Mesenchymal stem cell (in vitro differentiated cells and primary cell): ENCODE data around the gene ZSWIM5.
"Not testable (repeated sequence)": the region's sequence is repeated elsewhere in the genome, so short reads cannot be mapped to it uniquely, and the experiment has no call there.

Source experiments
- DNase-seq: peaks from one replicate; pipeline ENCODE4 v3.0.0-alpha.2; 2013
- H2AFZ ChIP-seq: one replicate; pipeline ENCODE4 v1.6.1; 2013; ENCODE audit warnings: low read depth, mild to moderate bottlenecking, control low read depth, inconsistent platforms, low read length, moderate library complexity
- H2AK5ac ChIP-seq: 2 replicates; pipeline ENCODE4 v1.6.1; 2013; ENCODE audit warnings: low read length, moderate library complexity, mild to moderate bottlenecking, inconsistent platforms; ENCODE audit not compliant: severe bottlenecking
- H2BK120ac ChIP-seq: one replicate; pipeline ENCODE4 v1.6.1; 2013; ENCODE audit warnings: low read depth, mild to moderate bottlenecking, inconsistent platforms, low read length, moderate library complexity
- H2BK12ac ChIP-seq, 2 experiments: one replicate each; pipeline ENCODE4 v1.6.1; 2013; ENCODE audit warnings: inconsistent platforms in 2 of 2, low read length in 2 of 2, mild to moderate bottlenecking in 2 of 2, moderate library complexity in 2 of 2, control low read depth in 1 of 2
- H2BK15ac ChIP-seq: one replicate; pipeline ENCODE4 v1.6.1; 2013; ENCODE audit warnings: mild to moderate bottlenecking, low read depth, inconsistent platforms; ENCODE audit not compliant: poor library complexity, severe bottlenecking
- H2BK5ac ChIP-seq: 2 replicates; pipeline ENCODE4 v1.6.1; 2013; ENCODE audit warnings: low read depth, mild to moderate bottlenecking, low read length, control low read depth, inconsistent platforms; ENCODE audit not compliant: poor library complexity, severe bottlenecking
- H3K14ac ChIP-seq, 2 experiments: one replicate each; pipeline ENCODE4 v1.6.1; 2013; ENCODE audit warnings: inconsistent platforms in 2 of 2, low read length in 2 of 2, control low read depth in 1 of 2, mild to moderate bottlenecking in 1 of 2, moderate library complexity in 1 of 2
- H3K18ac ChIP-seq, 2 experiments: one replicate each; pipeline ENCODE4 v1.6.1; 2013; ENCODE audit warnings: inconsistent platforms in 2 of 2, low read length in 2 of 2, control low read depth in 1 of 2, low read depth in 1 of 2, mild to moderate bottlenecking in 1 of 2
- H3K23ac ChIP-seq, 2 experiments: one replicate each; pipeline ENCODE4 v1.6.1; 2013; ENCODE audit warnings: inconsistent platforms in 2 of 2, low read length in 2 of 2, mild to moderate bottlenecking in 2 of 2, moderate library complexity in 2 of 2, control low read depth in 1 of 2
- H3K27ac ChIP-seq: 2 replicates; pipeline ENCODE4 v1.5.1; 2013; ENCODE audit warnings: mild to moderate bottlenecking, moderate library complexity, low read length, control low read depth, inconsistent platforms; ENCODE audit not compliant: poor library complexity, severe bottlenecking
- H3K27me3 ChIP-seq, 2 experiments: 2 replicates each; pipeline versions ENCODE4 v1.6.1 to v1.7.0; 2013; ENCODE audit warnings: low read length in 2 of 2, mild to moderate bottlenecking in 2 of 2, moderate library complexity in 2 of 2, control low read depth in 1 of 2, inconsistent platforms in 1 of 2; ENCODE audit not compliant: control insufficient read depth in 1 of 2, insufficient read depth in 1 of 2
- H3K36me3 ChIP-seq, 2 experiments: 2 replicates each; pipeline versions ENCODE4 v1.6.1 to v1.7.0; 2013; ENCODE audit warnings: low read length in 2 of 2, control low read depth in 1 of 2, inconsistent platforms in 1 of 2, low read depth in 1 of 2, mild to moderate bottlenecking in 1 of 2; ENCODE audit not compliant: insufficient read depth in 2 of 2, control insufficient read depth in 1 of 2
- H3K4ac ChIP-seq, 2 experiments: one replicate each; pipeline ENCODE4 v1.6.1; 2013; ENCODE audit warnings: inconsistent platforms in 2 of 2, low read length in 2 of 2, mild to moderate bottlenecking in 2 of 2, moderate library complexity in 2 of 2, control low read depth in 1 of 2, low read depth in 1 of 2
- H3K4me1 ChIP-seq: 2 replicates; pipeline ENCODE4 v1.6.1; 2013; ENCODE audit warnings: low read depth, low read length, control low read depth; ENCODE audit not compliant: control insufficient read depth, insufficient read depth
- H3K4me2 ChIP-seq: 2 replicates; pipeline ENCODE4 v1.6.1; 2013; ENCODE audit warnings: low read length, mild to moderate bottlenecking, inconsistent platforms; ENCODE audit not compliant: poor library complexity, severe bottlenecking
- H3K4me3 ChIP-seq, 2 experiments: 2 replicates each; pipeline versions ENCODE4 v1.5.1 to v1.7.0; 2013; ENCODE audit warnings: low read length in 2 of 2, mild to moderate bottlenecking in 2 of 2, control low read depth in 1 of 2, low read depth in 1 of 2; ENCODE audit not compliant: insufficient read depth in 1 of 2
- H3K79me1 ChIP-seq: replicated peaks from 2 replicates; pipeline ENCODE4 v1.6.1; 2013; ENCODE audit warnings: mild to moderate bottlenecking, control low read depth, low read length, inconsistent platforms; ENCODE audit not compliant: poor library complexity, severe bottlenecking
- H3K9ac ChIP-seq: 2 replicates; pipeline ENCODE4 v1.7.0; 2013; ENCODE audit warnings: mild to moderate bottlenecking, low read length, moderate library complexity
- H3K9me3 ChIP-seq: 2 replicates; pipeline ENCODE4 v1.7.0; 2013; ENCODE audit warnings: mild to moderate bottlenecking, low read length; ENCODE audit not compliant: control insufficient read depth
- H4K8ac ChIP-seq: one replicate; pipeline ENCODE4 v1.6.1; 2013; ENCODE audit warnings: inconsistent platforms, mild to moderate bottlenecking, low read length, moderate library complexity
- H4K91ac ChIP-seq: one replicate; pipeline ENCODE4 v1.6.1; 2013; ENCODE audit warnings: mild to moderate bottlenecking, low read length, inconsistent platforms
- WGBS: methylation state at CpG from one replicate; pipeline ENCODE4 v1.1.7; 2013; ENCODE audit warnings: mixed read lengths; 5-methylcytosine and 5-hydroxymethylcytosine counted together

ZSWIM5 gene

GRCh38 chr1:45101947-45102346 is 104.5 kb downstream of the ZSWIM5 start:
- Histone ChIP-seq H3K27me3 (no peaks in the 10 kb centered on the region), H3K9ac (no peak overlapping the region)

GRCh38 chr1:45101528-45101927 is 104.9 kb downstream of the ZSWIM5 start:
- not testable (repeated sequence) for DNase-seq, H3K23ac ChIP-seq, H2AK5ac ChIP-seq, H4K91ac ChIP-seq, H2BK5ac ChIP-seq, H3K4me3 ChIP-seq, H2BK120ac ChIP-seq, H4K8ac ChIP-seq, H3K9ac ChIP-seq, H3K14ac ChIP-seq, H3K79me1 ChIP-seq, H3K36me3 ChIP-seq, H3K9me3 ChIP-seq, H3K18ac ChIP-seq, H3K27ac ChIP-seq, H3K4ac ChIP-seq, H2BK15ac ChIP-seq, H3K4me2 ChIP-seq, H3K4me1 ChIP-seq, H2BK12ac ChIP-seq, H2AFZ ChIP-seq, H3K27me3 ChIP-seq
- WGBS = 74% methylated on average over 4 of the region's 5 CpGs

More at GRCh38 chr1:45101947-45102346, 104.5 kb downstream of the ZSWIM5 start:
- Histone ChIP-seq H3K18ac (no peak overlapping the region), H3K9me3 (no peaks in the 10 kb centered on the region), H2AK5ac (no peak overlapping the region), H2BK120ac (no peak overlapping the region), H3K14ac (no peak overlapping the region), H2BK15ac (no peak overlapping the region), H3K4me2 (no peak overlapping the region), H4K91ac (no peak overlapping the region), H2BK12ac (no peak overlapping the region), H2BK5ac (no peak overlapping the region), H2AFZ (no peak overlapping the region), H3K4me1 (no peaks in the 10 kb centered on the region), H3K4me3 (no peak overlapping the region), H3K36me3 (no peaks in the 10 kb centered on the region), H3K27ac (no peak overlapping the region), H3K23ac (no peak overlapping the region), H4K8ac (no peak overlapping the region), H3K79me1 (no peaks in the 10 kb centered on the region), H3K4ac (no peak overlapping the region)
- DNase-seq = no peak

- no peak for DNase-seq
- no peak overlapping the region for H4K91ac ChIP-seq
- no peaks in the 10 kb centered on the region for H3K4me1 ChIP-seq
- H3K27ac ChIP-seq = no peak overlapping the region
- no peak overlapping the region for H2BK120ac ChIP-seq
- WGBS = 58% methylated on average over 1 of the region's 1 CpG
- no peak overlapping the region for H2BK5ac ChIP-seq
- no peak overlapping the region for H3K4me2 ChIP-seq
- H3K4me3 ChIP-seq = no peak overlapping the region
- H3K23ac ChIP-seq = no peak overlapping the region
- no peak overlapping the region for H3K9ac ChIP-seq
- no peak overlapping the region for H2BK12ac ChIP-seq
- no peak overlapping the region for H3K18ac ChIP-seq
- H3K4ac ChIP-seq = no peak overlapping the region
- no peaks in the 10 kb centered on the region for H3K79me1 ChIP-seq
- H2AK5ac ChIP-seq = no peak overlapping the region
- H2BK15ac ChIP-seq = no peak overlapping the region
- H3K36me3 ChIP-seq = no peaks in the 10 kb centered on the region
- H3K14ac ChIP-seq = no peak overlapping the region
- no peak overlapping the region for H4K8ac ChIP-seq
- H3K9me3 ChIP-seq = no peaks in the 10 kb centered on the region
- H2AFZ ChIP-seq = no peak overlapping the region
- H3K27me3 ChIP-seq = no peaks in the 10 kb centered on the region
Observed at GRCh38 chr1:45097944-45098343, 108.5 kb downstream of the ZSWIM5 start.

- 74% methylated on average over 2 of the region's 2 CpGs for WGBS
- H3K79me1 ChIP-seq = no peaks in the 10 kb centered on the region
- DNase-seq = no peak
Observed at GRCh38 chr1:45097079-45097478, 109.3 kb downstream of the ZSWIM5 start.

More at GRCh38 chr1:45097079-45097478, 109.3 kb downstream of the ZSWIM5 start:
- no peak overlapping the region for H3K27ac ChIP-seq
- H3K23ac ChIP-seq = no peak overlapping the region
- no peak overlapping the region for H2BK12ac ChIP-seq
- H3K14ac ChIP-seq = no peak overlapping the region
- H3K4me1 ChIP-seq = no peaks in the 10 kb centered on the region
- no peak overlapping the region for H2BK120ac ChIP-seq
- H3K36me3 ChIP-seq = no peaks in the 10 kb centered on the region
- no peaks in the 10 kb centered on the region for H3K9me3 ChIP-seq
- no peak overlapping the region for H4K91ac ChIP-seq
- H3K9ac ChIP-seq = no peak overlapping the region
- no peak overlapping the region for H2BK5ac ChIP-seq
- H3K18ac ChIP-seq = no peak overlapping the region
- no peak overlapping the region for H3K4ac ChIP-seq
- H4K8ac ChIP-seq = no peak overlapping the region
- no peak overlapping the region for H3K4me3 ChIP-seq
- H2AK5ac ChIP-seq = no peak overlapping the region
- no peak overlapping the region for H2BK15ac ChIP-seq
- no peak overlapping the region for H2AFZ ChIP-seq
- H3K4me2 ChIP-seq = no peak overlapping the region
- H3K27me3 ChIP-seq = no peaks in the 10 kb centered on the region
